ENCODE measurements around the gene PRDM16. TPM values are rescaled to one million over a fixed set of nuclear protein-coding genes. Genes with fewer than 3 reads are reported as not detected.

Gene PRDM16
- total and polyA plus RNA-seq, 2 donors (not counting 1 experiment from before 2014, with no cell fraction given), result 0.03 to 0.12 TPM

DNA sequence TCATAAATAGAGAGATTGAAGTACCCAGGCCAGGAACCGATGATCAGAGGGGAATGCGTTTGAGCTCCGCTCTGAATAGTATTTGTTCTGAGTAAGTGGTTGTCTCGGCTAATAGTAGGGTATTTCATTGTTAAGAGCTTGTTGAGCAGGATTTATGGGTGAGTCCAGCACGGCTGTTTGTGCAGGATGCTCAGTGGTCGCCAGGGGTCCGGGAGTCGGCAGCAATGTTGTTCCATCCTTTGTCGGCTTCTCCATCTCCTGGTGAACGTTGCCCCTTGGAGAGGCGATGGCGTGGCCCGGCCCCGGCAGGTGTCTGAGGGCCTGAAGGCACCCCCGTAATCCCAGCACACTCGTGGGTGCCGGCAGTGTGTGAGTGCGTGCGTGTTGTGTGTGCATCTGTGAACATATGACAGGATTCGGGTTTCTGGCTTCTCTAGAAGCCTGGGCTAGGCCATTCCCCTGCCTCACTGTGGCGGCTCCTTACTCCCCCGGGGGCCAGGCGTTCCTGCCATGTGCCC lies 224.6 kb downstream of the PRDM16 start:
- no peaks in the 10 kb centered on the region for H3K36me3 ChIP-seq (replicated peaks in 1 of 2; ENCODE audit: control extremely low read depth in 1 of 2, control insufficient read depth in 1 of 2, extremely low read depth in 1 of 2, insufficient read depth in 2 of 2, low read length in 1 of 2)
- Mint-ChIP-seq H3K27me3 (no peaks in the 10 kb centered on the region), H3K4me3 (no peak overlapping the region), H3K27ac (no peak overlapping the region), H3K4me1 (no peaks in the 10 kb centered on the region), H3K9me3 (ENCODE audit: insufficient read depth) (no peaks in the 10 kb centered on the region)
- no peak overlapping the region for H3K27ac ChIP-seq (ENCODE audit: low read length in 2 of 2)
- ATAC-seq (ENCODE audit: low read depth), result no peak
- no peaks in the 10 kb centered on the region for H3K27me3 ChIP-seq (replicated peaks in 1 of 4; ENCODE audit: control extremely low read depth in 1 of 4, control insufficient read depth in 3 of 4, insufficient read depth in 4 of 4, low read length in 3 of 4)
- no peaks in the 10 kb centered on the region for H3K9me3 ChIP-seq (ENCODE audit: control extremely low read depth in 1 of 3, control insufficient read depth in 2 of 3, insufficient read depth in 1 of 3, low read length in 2 of 3)
- no peaks in the 10 kb centered on the region for H4K20me1 ChIP-seq (ENCODE audit: control insufficient read depth, insufficient read depth, low read length, poor library complexity, severe bottlenecking)
- H3K4me3 ChIP-seq (ENCODE audit: control extremely low read depth in 1 of 5, extremely low read depth in 1 of 5, insufficient read depth in 1 of 5, low read depth in 2 of 5, low read length in 4 of 5), result no peak overlapping the region
- no peak for DNase-seq
- H2AFZ ChIP-seq (ENCODE audit: insufficient read depth, low read depth, low read length, poor library complexity, severe bottlenecking), result no peak overlapping the region
- H3K9ac ChIP-seq (ENCODE audit: low read length), result no peak overlapping the region
- H3K79me2 ChIP-seq (ENCODE audit: control insufficient read depth, insufficient read depth, low read length), result no peaks in the 10 kb centered on the region
- no peak overlapping the region for H3K4me2 ChIP-seq (replicated peaks; ENCODE audit: low read depth, low read length, poor library complexity, severe bottlenecking)
- no peak for TF ChIP-seq EZH2 (IDR thresholded peaks at IDR 0.05; ENCODE audit: borderline replicate concordance, insufficient read depth, low read depth, low read length, poor library complexity, severe bottlenecking)
- TF ChIP-seq, protein P1, sequence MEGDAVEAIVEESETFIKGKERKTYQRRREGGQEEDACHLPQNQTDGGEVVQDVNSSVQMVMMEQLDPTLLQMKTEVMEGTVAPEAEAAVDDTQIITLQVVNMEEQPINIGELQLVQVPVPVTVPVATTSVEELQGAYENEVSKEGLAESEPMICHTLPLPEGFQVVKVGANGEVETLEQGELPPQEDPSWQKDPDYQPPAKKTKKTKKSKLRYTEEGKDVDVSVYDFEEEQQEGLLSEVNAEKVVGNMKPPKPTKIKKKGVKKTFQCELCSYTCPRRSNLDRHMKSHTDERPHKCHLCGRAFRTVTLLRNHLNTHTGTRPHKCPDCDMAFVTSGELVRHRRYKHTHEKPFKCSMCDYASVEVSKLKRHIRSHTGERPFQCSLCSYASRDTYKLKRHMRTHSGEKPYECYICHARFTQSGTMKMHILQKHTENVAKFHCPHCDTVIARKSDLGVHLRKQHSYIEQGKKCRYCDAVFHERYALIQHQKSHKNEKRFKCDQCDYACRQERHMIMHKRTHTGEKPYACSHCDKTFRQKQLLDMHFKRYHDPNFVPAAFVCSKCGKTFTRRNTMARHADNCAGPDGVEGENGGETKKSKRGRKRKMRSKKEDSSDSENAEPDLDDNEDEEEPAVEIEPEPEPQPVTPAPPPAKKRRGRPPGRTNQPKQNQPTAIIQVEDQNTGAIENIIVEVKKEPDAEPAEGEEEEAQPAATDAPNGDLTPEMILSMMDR (IDR thresholded peaks at IDR 0.05), result no peak
- ChIA-PET POLR2A (no interaction called here), CTCF (no interaction called here)
- intact Hi-C loops (cut with micrococcal nuclease), result no loop called here
- WGBS (ENCODE audit: insufficient coverage), result 87% methylated on average over 23 of the region's 23 CpGs
- no peaks in the 10 kb centered on the region for H3K4me1 ChIP-seq (ENCODE audit: control insufficient read depth in 2 of 2, insufficient read depth in 2 of 2, low read length in 2 of 2)

DNA sequence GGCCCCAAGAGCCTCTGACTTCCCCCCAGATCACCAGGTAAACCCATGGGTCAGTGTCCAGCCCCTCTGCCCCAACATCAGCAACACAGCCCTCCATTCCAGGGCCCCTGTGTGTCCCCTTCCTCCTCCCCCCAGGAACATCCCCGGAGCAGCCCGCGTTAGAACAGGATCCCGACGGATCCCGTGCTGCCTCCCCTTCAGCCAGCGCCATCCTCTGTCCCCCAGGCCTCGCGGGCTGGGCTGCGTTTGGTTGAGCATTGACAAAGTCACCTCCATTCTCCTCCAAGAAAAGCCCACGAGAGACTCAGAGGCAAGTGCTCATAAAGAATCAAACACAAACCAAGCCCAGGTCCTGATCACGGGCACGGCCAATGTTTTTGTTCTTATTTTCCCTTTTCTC lies 225.4 kb downstream of the PRDM16 start:
- WGBS (ENCODE audit: insufficient coverage), result 90% methylated on average over 11 of the region's 13 CpGs
- no peaks in the 10 kb centered on the region for H3K9me3 ChIP-seq (ENCODE audit: control extremely low read depth in 1 of 3, control insufficient read depth in 2 of 3, insufficient read depth in 1 of 3, low read length in 2 of 3)
- H3K4me3 Mint-ChIP-seq, result no peak overlapping the region
- H4K20me1 ChIP-seq (ENCODE audit: control insufficient read depth, insufficient read depth, low read length, poor library complexity, severe bottlenecking), result no peaks in the 10 kb centered on the region
- H3K4me1 ChIP-seq (ENCODE audit: control insufficient read depth in 2 of 2, insufficient read depth in 2 of 2, low read length in 2 of 2), result no peaks in the 10 kb centered on the region
- H3K79me2 ChIP-seq (ENCODE audit: control insufficient read depth, insufficient read depth, low read length), result no peaks in the 10 kb centered on the region
- no peaks in the 10 kb centered on the region for H3K36me3 ChIP-seq (replicated peaks in 1 of 2; ENCODE audit: control extremely low read depth in 1 of 2, control insufficient read depth in 1 of 2, extremely low read depth in 1 of 2, insufficient read depth in 2 of 2, low read length in 1 of 2)
- CTCF ChIA-PET, result no interaction called here
- H3K4me1 Mint-ChIP-seq, result no peaks in the 10 kb centered on the region
- H3K9ac ChIP-seq (ENCODE audit: low read length), result no peak overlapping the region
- DNase-seq, result no peak
- no peak overlapping the region for H3K4me2 ChIP-seq (replicated peaks; ENCODE audit: low read depth, low read length, poor library complexity, severe bottlenecking)
- intact Hi-C loops (cut with micrococcal nuclease), result no loop called here
- no peak overlapping the region for H3K27ac ChIP-seq (ENCODE audit: low read length in 2 of 2)
- TF ChIP-seq, protein P1 (IDR thresholded peaks at IDR 0.05), result no peak
- TF ChIP-seq EZH2 (IDR thresholded peaks at IDR 0.05; ENCODE audit: borderline replicate concordance, insufficient read depth, low read depth, low read length, poor library complexity, severe bottlenecking), result no peak
- no peaks in the 10 kb centered on the region for H3K9me3 Mint-ChIP-seq (ENCODE audit: insufficient read depth)
- no peak for ATAC-seq (ENCODE audit: low read depth)
- no peak overlapping the region for H3K27ac Mint-ChIP-seq
- POLR2A ChIA-PET, result no interaction called here
- H3K27me3 Mint-ChIP-seq, result no peaks in the 10 kb centered on the region
- H3K27me3 ChIP-seq (replicated peaks in 1 of 4; ENCODE audit: control extremely low read depth in 1 of 4, control insufficient read depth in 3 of 4, insufficient read depth in 4 of 4, low read length in 3 of 4), result no peaks in the 10 kb centered on the region
- H2AFZ ChIP-seq (ENCODE audit: insufficient read depth, low read depth, low read length, poor library complexity, severe bottlenecking), result no peak overlapping the region
- H3K4me3 ChIP-seq (ENCODE audit: control extremely low read depth in 1 of 5, extremely low read depth in 1 of 5, insufficient read depth in 1 of 5, low read depth in 2 of 5, low read length in 4 of 5), result no peak overlapping the region
